ENCODE data around the gene AMIGO3.

The AMIGO3 gene

DNA sequence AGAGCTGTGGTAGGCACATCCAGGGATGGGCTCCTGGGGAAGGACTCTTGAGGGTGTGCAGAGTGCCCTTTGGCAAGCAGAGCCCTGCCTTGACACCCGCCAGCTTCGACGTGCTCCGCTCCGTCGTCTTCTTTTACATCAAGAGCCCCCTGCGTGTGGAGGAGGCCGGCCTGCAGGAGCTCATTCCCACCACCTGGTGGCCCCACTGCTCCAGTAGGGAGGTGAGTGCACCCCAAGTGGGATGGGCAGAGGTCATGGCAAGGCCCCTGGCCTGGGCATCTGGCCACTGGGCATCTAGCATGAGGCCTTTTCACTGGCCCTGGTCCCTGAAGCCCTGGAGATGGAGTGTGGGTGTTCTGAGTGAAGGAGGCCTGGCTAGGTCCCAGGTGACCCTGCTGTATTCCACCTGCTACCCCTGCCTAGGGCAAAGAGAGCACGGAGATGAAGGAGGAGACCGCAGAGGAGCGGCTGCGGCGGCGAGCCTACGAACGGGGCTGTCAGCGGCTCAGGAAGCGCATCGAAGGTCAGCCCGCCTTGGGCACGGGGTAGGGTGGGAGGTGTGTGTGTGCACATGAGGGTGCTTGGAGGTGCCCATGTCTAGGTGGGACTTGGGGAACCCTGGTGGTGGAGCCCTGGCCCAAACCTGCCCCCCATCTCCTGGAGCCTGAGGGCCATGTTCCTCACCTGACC is 18.0 kb downstream of the AMIGO3 start:
- TF ChIP-seq CEBPB (IDR thresholded peaks at IDR 0.05) (no peak), TEAD4 (IDR thresholded peaks at IDR 0.05) (peak; percentile 26; the same call in 1 of the 2 replicates), RAD21 (IDR thresholded peaks at IDR 0.05; ENCODE audit: low read depth) (peak; percentile 18; the same call in 1 of the 2 replicates), NFIC (IDR thresholded peaks at IDR 0.05) (no peak)
- TF ChIP-seq, protein P1, sequence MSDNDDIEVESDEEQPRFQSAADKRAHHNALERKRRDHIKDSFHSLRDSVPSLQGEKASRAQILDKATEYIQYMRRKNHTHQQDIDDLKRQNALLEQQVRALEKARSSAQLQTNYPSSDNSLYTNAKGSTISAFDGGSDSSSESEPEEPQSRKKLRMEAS (IDR thresholded peaks at IDR 0.05), result no peak

DNA sequence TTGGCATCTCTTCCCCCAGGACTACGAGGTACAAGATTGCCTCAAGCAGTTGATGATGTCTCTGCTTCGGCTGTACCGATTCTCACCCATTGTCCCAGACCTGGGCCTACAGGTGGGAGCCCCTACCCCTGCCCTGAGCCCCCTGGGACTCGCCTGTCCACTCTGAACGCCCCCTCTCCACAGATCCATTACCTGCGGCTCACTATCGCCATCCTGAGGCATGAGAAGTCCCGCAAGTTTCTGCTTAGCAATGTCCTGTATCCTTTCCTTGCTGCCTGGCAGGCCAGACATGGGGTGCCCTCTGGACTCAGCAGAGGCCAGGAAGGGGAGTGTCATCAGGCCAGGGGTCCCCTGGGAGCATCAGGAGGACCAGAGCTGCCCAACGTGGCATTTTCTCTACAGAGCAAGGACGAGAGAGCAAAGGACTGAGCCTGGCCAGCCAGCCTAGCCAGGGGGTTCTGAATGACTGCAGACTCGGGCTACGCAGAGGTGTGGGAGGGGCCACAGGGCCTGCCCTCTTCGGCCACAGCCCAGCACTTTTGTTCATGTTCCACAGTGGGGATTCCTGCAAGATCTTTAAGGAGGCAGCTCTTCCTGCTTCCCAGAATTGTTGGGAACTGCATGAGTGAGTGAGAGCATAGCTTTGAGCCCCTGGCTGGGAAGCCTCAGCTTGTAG is 18.9 kb downstream of the AMIGO3 start:
- TF ChIP-seq EP300 (IDR thresholded peaks at IDR 0.05; ENCODE audit: borderline replicate concordance), result no peak
- no peak for TF ChIP-seq RAD21 (IDR thresholded peaks at IDR 0.05; ENCODE audit: low read depth)
- no peak for TF ChIP-seq FOXM1 (IDR thresholded peaks at IDR 0.05; ENCODE audit: borderline replicate concordance, low read depth)
- TF ChIP-seq, protein P1 (IDR thresholded peaks at IDR 0.05), result no peak
- TF ChIP-seq, protein P2, sequence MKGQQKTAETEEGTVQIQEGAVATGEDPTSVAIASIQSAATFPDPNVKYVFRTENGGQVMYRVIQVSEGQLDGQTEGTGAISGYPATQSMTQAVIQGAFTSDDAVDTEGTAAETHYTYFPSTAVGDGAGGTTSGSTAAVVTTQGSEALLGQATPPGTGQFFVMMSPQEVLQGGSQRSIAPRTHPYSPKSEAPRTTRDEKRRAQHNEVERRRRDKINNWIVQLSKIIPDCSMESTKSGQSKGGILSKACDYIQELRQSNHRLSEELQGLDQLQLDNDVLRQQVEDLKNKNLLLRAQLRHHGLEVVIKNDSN (IDR thresholded peaks at IDR 0.05), result no peak
- no peak for TF ChIP-seq YY1 (IDR thresholded peaks at IDR 0.05; ENCODE audit: low read depth)
- no peak for TF ChIP-seq NFIC (IDR thresholded peaks at IDR 0.05)
- no peak for TF ChIP-seq CREB1 (IDR thresholded peaks at IDR 0.05; ENCODE audit: low read depth)
- no peak for TF ChIP-seq EGR1 (IDR thresholded peaks at IDR 0.05)
- no peak for TF ChIP-seq ZBTB7A (IDR thresholded peaks at IDR 0.05; ENCODE audit: low read depth)

DNA sequence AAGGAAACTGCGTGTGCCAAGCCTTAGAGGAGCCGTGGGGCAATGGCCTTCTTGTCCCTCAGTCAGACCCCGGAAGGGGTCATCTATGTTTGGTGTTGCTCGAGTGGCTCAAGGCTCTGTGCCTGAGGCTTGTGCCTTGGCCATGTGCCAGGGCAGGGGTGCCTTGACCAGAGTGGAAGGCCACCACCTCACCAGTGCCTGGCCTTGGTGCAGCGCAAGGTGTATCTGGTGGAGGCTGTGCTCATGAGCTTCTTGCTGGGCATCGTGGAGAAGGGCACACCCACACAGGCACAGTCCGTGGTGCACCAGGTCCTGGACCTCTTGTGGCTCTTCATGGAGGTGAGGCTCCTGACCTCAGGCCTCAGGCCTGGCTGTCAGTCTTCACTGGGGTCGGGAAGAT is 19.5 kb downstream of the AMIGO3 start:
- TF ChIP-seq FOXM1 (IDR thresholded peaks at IDR 0.05; ENCODE audit: borderline replicate concordance, low read depth), result no peak
- TF ChIP-seq, protein P2 (IDR thresholded peaks at IDR 0.05), result no peak
- no peak for TF ChIP-seq TEAD4 (IDR thresholded peaks at IDR 0.05)
- TF ChIP-seq EP300 (IDR thresholded peaks at IDR 0.05; ENCODE audit: borderline replicate concordance), result no peak
- TF ChIP-seq EGR1 (IDR thresholded peaks at IDR 0.05), result no peak
- TF ChIP-seq, protein P3, sequence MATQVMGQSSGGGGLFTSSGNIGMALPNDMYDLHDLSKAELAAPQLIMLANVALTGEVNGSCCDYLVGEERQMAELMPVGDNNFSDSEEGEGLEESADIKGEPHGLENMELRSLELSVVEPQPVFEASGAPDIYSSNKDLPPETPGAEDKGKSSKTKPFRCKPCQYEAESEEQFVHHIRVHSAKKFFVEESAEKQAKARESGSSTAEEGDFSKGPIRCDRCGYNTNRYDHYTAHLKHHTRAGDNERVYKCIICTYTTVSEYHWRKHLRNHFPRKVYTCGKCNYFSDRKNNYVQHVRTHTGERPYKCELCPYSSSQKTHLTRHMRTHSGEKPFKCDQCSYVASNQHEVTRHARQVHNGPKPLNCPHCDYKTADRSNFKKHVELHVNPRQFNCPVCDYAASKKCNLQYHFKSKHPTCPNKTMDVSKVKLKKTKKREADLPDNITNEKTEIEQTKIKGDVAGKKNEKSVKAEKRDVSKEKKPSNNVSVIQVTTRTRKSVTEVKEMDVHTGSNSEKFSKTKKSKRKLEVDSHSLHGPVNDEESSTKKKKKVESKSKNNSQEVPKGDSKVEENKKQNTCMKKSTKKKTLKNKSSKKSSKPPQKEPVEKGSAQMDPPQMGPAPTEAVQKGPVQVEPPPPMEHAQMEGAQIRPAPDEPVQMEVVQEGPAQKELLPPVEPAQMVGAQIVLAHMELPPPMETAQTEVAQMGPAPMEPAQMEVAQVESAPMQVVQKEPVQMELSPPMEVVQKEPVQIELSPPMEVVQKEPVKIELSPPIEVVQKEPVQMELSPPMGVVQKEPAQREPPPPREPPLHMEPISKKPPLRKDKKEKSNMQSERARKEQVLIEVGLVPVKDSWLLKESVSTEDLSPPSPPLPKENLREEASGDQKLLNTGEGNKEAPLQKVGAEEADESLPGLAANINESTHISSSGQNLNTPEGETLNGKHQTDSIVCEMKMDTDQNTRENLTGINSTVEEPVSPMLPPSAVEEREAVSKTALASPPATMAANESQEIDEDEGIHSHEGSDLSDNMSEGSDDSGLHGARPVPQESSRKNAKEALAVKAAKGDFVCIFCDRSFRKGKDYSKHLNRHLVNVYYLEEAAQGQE (IDR thresholded peaks at IDR 0.05; ENCODE audit: low read depth), result no peak
- no peak for TF ChIP-seq CREB1 (IDR thresholded peaks at IDR 0.05; ENCODE audit: low read depth)
- no peak for TF ChIP-seq YY1 (IDR thresholded peaks at IDR 0.05; ENCODE audit: low read depth)
- TF ChIP-seq TAF1 (IDR thresholded peaks at IDR 0.05; ENCODE audit: low read depth), result no peak
- TF ChIP-seq, protein P1 (IDR thresholded peaks at IDR 0.05), result no peak
- TF ChIP-seq RAD21 (IDR thresholded peaks at IDR 0.05; ENCODE audit: low read depth), result no peak
- TF ChIP-seq ZBTB7A (IDR thresholded peaks at IDR 0.05; ENCODE audit: low read depth), result no peak
- TF ChIP-seq CEBPB (IDR thresholded peaks at IDR 0.05), result no peak
- TF ChIP-seq TCF12 (IDR thresholded peaks at IDR 0.05; ENCODE audit: low read depth), result no peak
- no peak for TF ChIP-seq NFIC (IDR thresholded peaks at IDR 0.05)

DNA sequence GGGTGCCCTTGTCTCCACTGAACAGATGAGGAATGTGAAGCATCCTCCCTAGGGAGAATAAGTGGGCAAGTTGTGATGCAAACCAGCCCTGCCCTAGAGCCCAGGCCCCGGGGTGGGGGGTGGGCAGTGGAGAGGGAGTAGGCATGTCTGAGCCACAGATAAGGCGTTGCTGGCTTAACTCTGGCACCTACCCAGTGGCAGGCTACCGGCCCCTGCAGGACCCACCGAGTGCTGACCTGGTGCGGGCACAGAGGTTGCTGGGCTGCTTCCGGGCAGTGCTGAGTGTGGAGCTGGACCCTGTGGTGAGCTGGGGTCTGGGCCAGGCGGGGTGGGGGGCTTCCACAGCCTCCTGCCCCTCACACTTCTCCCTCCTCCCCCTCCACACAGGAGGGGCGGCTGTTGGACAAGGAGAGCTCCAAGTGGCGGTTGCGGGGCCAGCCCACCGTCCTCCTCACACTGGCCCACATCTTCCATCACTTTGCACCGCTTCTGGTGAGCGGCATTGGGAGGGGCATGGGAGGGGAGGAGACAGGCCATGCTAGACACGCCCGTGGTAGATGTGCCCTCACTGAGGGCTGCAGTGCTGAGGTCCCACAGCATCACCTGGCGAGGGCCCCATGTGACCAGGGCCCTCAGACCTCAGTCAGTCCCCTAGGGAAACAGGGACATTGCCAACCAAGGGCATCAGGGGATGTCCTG is 20.1 kb downstream of the AMIGO3 start:
- TF ChIP-seq TEAD4 (IDR thresholded peaks at IDR 0.05), result no peak
- TF ChIP-seq ZBTB7A (IDR thresholded peaks at IDR 0.05; ENCODE audit: low read depth), result no peak
- TF ChIP-seq, protein P3 (IDR thresholded peaks at IDR 0.05; ENCODE audit: low read depth), result no peak
- no peak for TF ChIP-seq FOXM1 (IDR thresholded peaks at IDR 0.05; ENCODE audit: borderline replicate concordance, low read depth)
- TF ChIP-seq TAF1 (IDR thresholded peaks at IDR 0.05; ENCODE audit: low read depth), result no peak
- no peak for TF ChIP-seq EP300 (IDR thresholded peaks at IDR 0.05; ENCODE audit: borderline replicate concordance)
- TF ChIP-seq, protein P2 (IDR thresholded peaks at IDR 0.05), result no peak

All from Ishikawa (cell line).